ENCODE measurements around the gene CBLC.
"Not testable (repeated sequence)": the region's sequence is repeated elsewhere in the genome, so short reads cannot be mapped to it uniquely, and the experiment has no call there.

CBLC gene

GRCh38 chr19:44770550-44771257 lies 7.0 kb upstream of the CBLC start (continued):
- TF ChIP-seq OSR1 (CRISPR knock-in tag; IDR thresholded peaks at IDR 0.05) (no peak), PPARA (CRISPR knock-in tag; IDR thresholded peaks at IDR 0.05; ENCODE audit: borderline replicate concordance) (no peak)

GRCh38 chr19:44772144-44772543 lies 5.5 kb upstream of the CBLC start:
- not testable (repeated sequence) for ATAC-seq

GRCh38 chr19:44772959-44773358 lies 4.7 kb upstream of the CBLC start:
- ATAC-seq, result no peak
- TF ChIP-seq CSRNP3 (CRISPR knock-in tag; IDR thresholded peaks at IDR 0.05), result no peak
- no peak for TF ChIP-seq OSR1 (CRISPR knock-in tag; IDR thresholded peaks at IDR 0.05)
- TF ChIP-seq GLIS3 (CRISPR knock-in tag; IDR thresholded peaks at IDR 0.05), result no peak
- TF ChIP-seq ZNF565 (CRISPR knock-in tag; conservative IDR thresholded peaks at IDR 0.05; ENCODE audit: low read depth), result no peak
- TF ChIP-seq ARNTL (CRISPR knock-in tag; IDR thresholded peaks at IDR 0.05; ENCODE audit: borderline replicate concordance, low read depth), result no peak
- TF ChIP-seq, protein P1, sequence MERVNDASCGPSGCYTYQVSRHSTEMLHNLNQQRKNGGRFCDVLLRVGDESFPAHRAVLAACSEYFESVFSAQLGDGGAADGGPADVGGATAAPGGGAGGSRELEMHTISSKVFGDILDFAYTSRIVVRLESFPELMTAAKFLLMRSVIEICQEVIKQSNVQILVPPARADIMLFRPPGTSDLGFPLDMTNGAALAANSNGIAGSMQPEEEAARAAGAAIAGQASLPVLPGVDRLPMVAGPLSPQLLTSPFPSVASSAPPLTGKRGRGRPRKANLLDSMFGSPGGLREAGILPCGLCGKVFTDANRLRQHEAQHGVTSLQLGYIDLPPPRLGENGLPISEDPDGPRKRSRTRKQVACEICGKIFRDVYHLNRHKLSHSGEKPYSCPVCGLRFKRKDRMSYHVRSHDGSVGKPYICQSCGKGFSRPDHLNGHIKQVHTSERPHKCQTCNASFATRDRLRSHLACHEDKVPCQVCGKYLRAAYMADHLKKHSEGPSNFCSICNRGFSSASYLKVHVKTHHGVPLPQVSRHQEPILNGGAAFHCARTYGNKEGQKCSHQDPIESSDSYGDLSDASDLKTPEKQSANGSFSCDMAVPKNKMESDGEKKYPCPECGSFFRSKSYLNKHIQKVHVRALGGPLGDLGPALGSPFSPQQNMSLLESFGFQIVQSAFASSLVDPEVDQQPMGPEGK (CRISPR knock-in tag; IDR thresholded peaks at IDR 0.05; ENCODE audit: borderline replicate concordance), result no peak
- TF ChIP-seq TSHZ2 (CRISPR knock-in tag; IDR thresholded peaks at IDR 0.05), result no peak
- TF ChIP-seq TCF4 (CRISPR knock-in tag; IDR thresholded peaks at IDR 0.05; ENCODE audit: borderline replicate concordance), result no peak
- TF ChIP-seq ZC3H10 (CRISPR knock-in tag; IDR thresholded peaks at IDR 0.05), result no peak
- TF ChIP-seq ZNF70 (CRISPR knock-in tag; IDR thresholded peaks at IDR 0.05), result no peak
- no peak for TF ChIP-seq CSDC2 (CRISPR knock-in tag; IDR thresholded peaks at IDR 0.05)
- TF ChIP-seq BACH2 (CRISPR knock-in tag; IDR thresholded peaks at IDR 0.05; ENCODE audit: borderline replicate concordance), result no peak
- no peak for TF ChIP-seq TOX (CRISPR knock-in tag; IDR thresholded peaks at IDR 0.05; ENCODE audit: borderline replicate concordance)
- no peak for TF ChIP-seq RARB (CRISPR knock-in tag; IDR thresholded peaks at IDR 0.05)
- no peak for TF ChIP-seq ZFP30 (CRISPR knock-in tag; IDR thresholded peaks at IDR 0.05)
- TF ChIP-seq ZFP3 (CRISPR knock-in tag; IDR thresholded peaks at IDR 0.05), result no peak

DNA sequence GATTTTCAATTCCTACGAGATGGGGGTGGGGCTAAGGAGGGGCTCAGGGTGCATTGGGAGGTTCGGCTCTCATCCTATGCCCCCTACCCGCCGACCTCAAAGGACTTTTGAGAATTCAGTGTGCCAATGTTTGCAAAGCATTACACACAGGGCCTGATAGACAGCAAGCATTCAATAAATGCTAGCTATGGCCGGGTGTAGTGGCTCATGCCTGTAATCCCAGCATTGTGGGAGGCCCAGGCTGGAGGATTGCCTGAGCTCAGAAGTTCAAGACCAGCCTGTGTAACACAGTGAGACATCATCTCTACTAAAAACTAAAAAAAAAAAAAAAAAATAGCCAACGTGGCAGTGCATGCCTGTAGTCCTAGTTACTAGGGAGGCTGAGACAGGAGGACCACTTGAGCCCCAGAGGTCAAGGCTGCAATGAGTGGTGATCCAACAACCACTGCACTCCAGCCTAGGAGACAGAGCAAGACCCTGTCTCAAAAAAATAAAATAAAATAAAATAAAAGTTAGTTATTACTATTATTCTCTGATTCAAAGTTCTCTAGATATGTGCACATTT lies 1.9 kb upstream of the CBLC start:
- no peak for ATAC-seq
- TF ChIP-seq CSRNP3 (CRISPR knock-in tag; IDR thresholded peaks at IDR 0.05), result no peak
- no peak for TF ChIP-seq ESRRG (CRISPR knock-in tag; IDR thresholded peaks at IDR 0.05)
- no peak for TF ChIP-seq ISL1 (CRISPR knock-in tag; IDR thresholded peaks at IDR 0.05)
- no peak for TF ChIP-seq ZFP3 (CRISPR knock-in tag; IDR thresholded peaks at IDR 0.05)
- TF ChIP-seq OSR1 (CRISPR knock-in tag; IDR thresholded peaks at IDR 0.05), result no peak
- TF ChIP-seq BACH2 (CRISPR knock-in tag; IDR thresholded peaks at IDR 0.05; ENCODE audit: borderline replicate concordance), result no peak
- TF ChIP-seq ZNF8 (CRISPR knock-in tag; IDR thresholded peaks at IDR 0.05), result no peak
- TF ChIP-seq, protein P1 (CRISPR knock-in tag; IDR thresholded peaks at IDR 0.05; ENCODE audit: borderline replicate concordance), result no peak
